ENCODE data around the gene RHO.
"Not testable (repeated sequence)": the region's sequence is repeated elsewhere in the genome, so short reads cannot be mapped to it uniquely, and the experiment has no call there.

The RHO gene

GRCh38 chr3:129540776-129541516 is 12.5 kb downstream of the RHO start:
- H3K4me3 ChIP-seq, result no peak overlapping the region
- DNase-seq, result no peak
- H3K27ac ChIP-seq, result no peak overlapping the region
- H3K27me3 ChIP-seq, result no peaks in the 10 kb centered on the region
- intact Hi-C loops (cut with DNase I; ENCODE audit: low total_unique reads), result no loop called here
- H3K9me3 ChIP-seq, result no peaks in the 10 kb centered on the region
- no peaks in the 10 kb centered on the region for H3K36me3 ChIP-seq
- H3K4me1 ChIP-seq, result peaks cover 0 to 5% (median 0%) of the 10 kb centered on the region in 4 donors
- TF ChIP-seq CTCF (IDR thresholded peaks at IDR 0.05), result no peak

GRCh38 chr3:129542747-129543146 is 14.3 kb downstream of the RHO start:
- no peak overlapping the region for H3K27ac ChIP-seq
- H3K36me3 ChIP-seq, result no peaks in the 10 kb centered on the region
- H3K4me3 ChIP-seq, result no peak overlapping the region
- intact Hi-C loops (cut with DNase I; ENCODE audit: low total_unique reads), result no loop called here
- no peaks in the 10 kb centered on the region for H3K9me3 ChIP-seq
- no peaks in the 10 kb centered on the region for H3K4me1 ChIP-seq
- no peaks in the 10 kb centered on the region for H3K27me3 ChIP-seq
- DNase-seq, result no peak
- no peak for TF ChIP-seq CTCF (IDR thresholded peaks at IDR 0.05)

DNA sequence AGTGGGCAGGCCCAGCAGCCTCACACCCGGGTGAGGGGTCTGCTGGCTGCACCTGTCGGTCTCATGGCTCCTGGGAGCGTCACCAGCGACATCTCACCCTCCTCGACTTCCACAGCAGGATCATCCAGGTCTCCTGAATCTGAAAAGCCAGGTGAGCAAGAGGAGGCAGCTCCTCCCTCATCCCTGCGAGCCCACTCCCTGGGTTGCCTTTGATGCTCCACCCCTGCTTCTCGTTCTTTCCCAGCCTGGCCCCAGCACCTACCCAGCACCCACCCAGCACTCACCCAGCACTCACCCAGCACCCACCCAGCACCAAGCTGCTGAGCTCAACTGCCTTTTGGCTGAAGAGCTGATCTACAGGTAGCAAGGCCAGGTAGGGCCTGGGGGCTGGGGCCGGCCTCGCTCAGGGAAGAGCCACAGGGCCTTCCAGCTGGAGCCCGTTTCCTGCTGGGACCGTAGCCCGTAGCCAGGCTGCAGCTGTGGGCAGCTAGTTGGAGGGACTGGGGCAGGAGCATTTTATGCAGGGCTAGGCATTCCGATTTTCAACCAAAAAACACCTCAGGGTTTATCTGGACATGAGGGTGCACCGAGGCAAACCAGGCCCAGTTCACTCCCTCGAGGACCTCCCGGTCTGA is 14.8 kb downstream of the RHO start, which contains the start of gene H1-8:
H1-8 (plus strand) TSS at position 20 of the 635 bp plus-strand sequence; CDS start at position 64, 44 bp downstream.
- intact Hi-C loops (cut with DNase I; ENCODE audit: low total_unique reads), result no loop called here
- no peaks in the 10 kb centered on the region for H3K9me3 ChIP-seq
- TF ChIP-seq CTCF (IDR thresholded peaks at IDR 0.05), result no peak
- DNase-seq, result no peak
- no peak within 1 kb of the TSS for H3K4me3 ChIP-seq
- no peaks in the 10 kb centered on the region for H3K4me1 ChIP-seq
- no peaks in the 10 kb centered on the region for H3K36me3 ChIP-seq
- H3K27me3 ChIP-seq, result no peaks in the 10 kb centered on the region
- no peak within 1 kb of the TSS for H3K27ac ChIP-seq

DNA sequence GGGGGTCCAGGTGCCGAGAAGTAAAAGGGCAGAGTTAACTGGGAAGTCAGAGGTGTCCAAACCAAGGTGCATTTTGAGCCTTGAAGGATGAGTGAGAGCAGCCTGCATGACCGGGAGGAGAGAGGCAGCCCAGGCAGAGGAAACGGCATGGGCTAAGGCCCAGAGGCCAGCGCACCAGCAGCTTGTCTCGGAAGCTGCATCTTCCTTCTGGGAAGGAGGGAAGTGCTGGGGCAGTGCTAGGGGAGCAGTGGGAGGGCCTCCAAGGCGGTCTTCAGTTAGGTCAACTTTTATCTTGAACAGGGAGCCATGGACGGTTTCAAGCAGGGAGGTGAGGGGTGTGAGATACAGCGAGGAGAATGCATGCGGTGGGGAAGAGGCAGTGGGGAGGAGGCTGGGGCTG is 15.6 kb downstream of the RHO start:
- Histone ChIP-seq H3K9me3 (no peaks in the 10 kb centered on the region), H3K36me3 (no peaks in the 10 kb centered on the region), H3K4me3 (no peak overlapping the region), H3K27me3 (no peaks in the 10 kb centered on the region), H3K27ac (no peak overlapping the region), H3K4me1 (no peaks in the 10 kb centered on the region)
- intact Hi-C loops (cut with DNase I; ENCODE audit: low total_unique reads), result no loop called here
- TF ChIP-seq CTCF (IDR thresholded peaks at IDR 0.05), result no peak
- DNase-seq, result no peak

DNA sequence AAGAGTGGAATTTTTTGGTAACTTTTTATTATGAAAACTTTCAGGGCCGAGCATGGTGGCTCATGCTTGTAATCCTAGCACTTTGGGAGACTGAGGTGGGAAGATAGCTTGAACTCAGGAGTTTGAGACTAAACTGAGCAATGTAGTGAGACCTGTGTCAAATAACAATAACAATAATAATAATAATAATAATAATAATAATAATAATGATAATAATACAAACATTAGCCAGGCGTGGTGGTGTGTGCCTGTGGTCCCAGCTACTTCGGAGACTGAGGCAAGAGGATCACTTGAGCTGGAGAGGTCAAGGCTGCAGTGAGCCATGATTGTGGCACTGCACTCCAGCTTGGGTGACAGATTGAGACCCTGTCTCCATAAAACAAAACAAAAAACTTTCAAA is 17.5 kb downstream of the RHO start:
- DNase-seq; H3K4me3 ChIP-seq; H3K9me3 ChIP-seq; H3K36me3 ChIP-seq; intact Hi-C loops (cut with DNase I; ENCODE audit: low total_unique reads); H3K27ac ChIP-seq; H3K4me1 ChIP-seq; H3K27me3 ChIP-seq: not testable (repeated sequence)

- Histone ChIP-seq H3K27ac (no peak overlapping the region), H3K4me1 (peaks cover 0 to 4% (median under 1%) of the 10 kb centered on the region in 4 donors), H3K27me3 (no peaks in the 10 kb centered on the region), H3K36me3 (no peaks in the 10 kb centered on the region), H3K4me3 (no peak overlapping the region), H3K9me3 (no peaks in the 10 kb centered on the region)
- intact Hi-C loops (cut with DNase I; ENCODE audit: low total_unique reads), result no loop called here
- no peak for TF ChIP-seq CTCF (IDR thresholded peaks at IDR 0.05)
- DNase-seq, result no peak
Observed at GRCh38 chr3:129547241-129547640, 18.8 kb downstream of the RHO start.

Data from tibial artery (tissue), 4 donors.